OCI-LY3 (cell line): ENCODE results near the gene DIP2C.

ENCODE experiments used
- H2AFZ ChIP-seq: fragments of 200-600, 300-600 bp; shearing (Covaris generic); 2 replicates; pipeline ENCODE4 v1.6.0; 2014; ENCODE audit warnings: antibody characterized with exemption, low read depth, low read length
- H3K27ac ChIP-seq: fragments of 200-600, 300-600 bp; sonication (generic); 2 replicates; pipeline ENCODE4 v1.5.1; 2014; ENCODE audit warnings: mild to moderate bottlenecking, low read length, moderate library complexity, mixed read lengths
- H3K27me3 ChIP-seq: fragments of 200-600, 300-600 bp; sonication (generic); 2 replicates; pipeline ENCODE4 v1.6.1; 2014; ENCODE audit warnings: low read depth, low read length, mixed read lengths
- H3K36me3 ChIP-seq: fragments of 200-600, 300-600 bp; sonication (generic); replicated peaks from 2 replicates; pipeline ENCODE3; 2014; ENCODE audit warnings: low read depth, low read length, mixed read lengths
- H3K4me1 ChIP-seq: fragments of 300-600, 200-600 bp; sonication (generic); 2 replicates; pipeline ENCODE4 v1.6.1; 2014; ENCODE audit warnings: low read length, mixed read lengths
- H3K4me2 ChIP-seq: fragments of 200-600, 300-600 bp; sonication (generic); 2 replicates; pipeline ENCODE4 v1.6.1; 2014; ENCODE audit warnings: low read length, mixed read lengths
- H3K4me3 ChIP-seq: fragments of 300-600, 200-600 bp; sonication (generic); 2 replicates; pipeline ENCODE4 v1.5.1; 2014; ENCODE audit warnings: antibody characterized with exemption, mild to moderate bottlenecking, low read length, moderate library complexity
- H3K79me2 ChIP-seq: fragments of 300-600, 200-600 bp; shearing (Covaris generic); 2 replicates; pipeline ENCODE4 v1.6.1; 2014; ENCODE audit warnings: mild to moderate bottlenecking, low read length, mixed read lengths
- H3K9ac ChIP-seq: fragments of 300-600, 200-600 bp; shearing (Covaris generic); 2 replicates; pipeline ENCODE4 v1.6.0; 2014; ENCODE audit warnings: mild to moderate bottlenecking, low read length, moderate library complexity
- H3K9me3 ChIP-seq: fragments of 200-600, 300-600 bp; shearing (Covaris generic); 2 replicates; pipeline ENCODE4 v1.6.1; 2014; ENCODE audit warnings: low read length, mixed read lengths; ENCODE audit not compliant: insufficient read depth
- H4K20me1 ChIP-seq: fragments of 200-600, 300-600 bp; sonication (generic); 2 replicates; pipeline ENCODE4 v1.6.1; 2016; ENCODE audit warnings: low read length, mixed read lengths; ENCODE audit not compliant: insufficient read depth
- EZH2phosphoT487 ChIP-seq: fragments of 200-600 bp; shearing (Covaris generic); IDR thresholded peaks from 2 replicates; pipeline ENCODE4 v1.6.1; 2018; ENCODE audit warnings: antibody characterized with exemption, mixed run types, low read depth
- TF ChIP-seq, protein P1 (sequence below): fragments of 200-600, 300-600 bp; sonication (generic); IDR thresholded peaks from 2 replicates; pipeline ENCODE4 v1.5.1; 2014; ENCODE audit warnings: antibody characterized with exemption, low read length, low read depth

DIP2C gene

DNA sequence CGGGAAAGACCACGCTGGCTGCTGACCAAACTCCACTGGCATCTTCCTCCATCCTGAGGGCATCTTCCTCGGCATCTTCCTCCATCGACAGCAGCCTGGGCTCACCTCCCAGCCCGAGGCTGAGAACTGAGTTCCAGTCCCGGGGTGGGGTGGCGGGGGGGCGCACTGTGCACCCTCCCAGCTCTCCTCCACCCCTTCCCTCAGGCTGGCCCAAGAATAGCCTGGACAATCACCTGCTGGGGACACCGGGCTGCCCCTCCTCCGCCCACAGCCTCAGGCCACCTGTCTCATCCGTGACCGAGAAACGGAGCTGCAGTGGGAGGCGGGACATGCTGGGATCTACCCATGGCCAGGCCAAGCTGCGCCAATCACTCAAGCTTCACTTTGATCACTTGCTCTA, 37.2 kb downstream of the DIP2C start:
- H4K20me1 ChIP-seq, result no peaks in the 10 kb centered on the region

DNA sequence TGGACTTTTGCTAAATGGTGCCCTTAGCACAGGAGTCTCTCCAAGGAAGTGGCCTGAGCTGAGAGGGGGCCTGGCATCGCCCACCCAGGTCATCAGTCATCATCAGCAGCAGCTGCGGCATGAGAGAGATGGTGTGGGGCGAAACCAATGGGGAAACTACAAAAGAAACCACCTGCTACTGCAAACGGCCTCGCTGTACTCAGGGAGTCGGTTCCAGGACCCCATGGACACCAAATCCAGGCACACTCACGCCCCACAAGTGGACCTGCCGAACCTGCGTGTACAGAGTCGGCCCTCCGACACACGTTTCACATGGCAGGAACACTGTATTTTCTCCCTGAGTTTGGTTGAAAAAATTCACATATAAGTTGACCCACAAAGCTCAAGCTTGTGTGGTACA, 37.8 kb downstream of the DIP2C start:
- H3K27ac ChIP-seq, result no peak overlapping the region

More for the DNA sequence above, 37.2 kb downstream of the DIP2C start:
- H3K27me3 ChIP-seq, result no peaks in the 10 kb centered on the region
- no peaks in the 10 kb centered on the region for H3K79me2 ChIP-seq
- H3K4me1 ChIP-seq, result no peaks in the 10 kb centered on the region
- H3K4me2 ChIP-seq, result no peak overlapping the region
- H3K4me3 ChIP-seq, result no peak overlapping the region
- H3K9ac ChIP-seq, result no peak overlapping the region
- H3K36me3 ChIP-seq, result no peaks in the 10 kb centered on the region
- H3K27ac ChIP-seq, result no peak overlapping the region
- no peak overlapping the region for H2AFZ ChIP-seq
- H3K9me3 ChIP-seq, result no peaks in the 10 kb centered on the region
- TF ChIP-seq EZH2phosphoT487, result no peak
- TF ChIP-seq, protein P1, sequence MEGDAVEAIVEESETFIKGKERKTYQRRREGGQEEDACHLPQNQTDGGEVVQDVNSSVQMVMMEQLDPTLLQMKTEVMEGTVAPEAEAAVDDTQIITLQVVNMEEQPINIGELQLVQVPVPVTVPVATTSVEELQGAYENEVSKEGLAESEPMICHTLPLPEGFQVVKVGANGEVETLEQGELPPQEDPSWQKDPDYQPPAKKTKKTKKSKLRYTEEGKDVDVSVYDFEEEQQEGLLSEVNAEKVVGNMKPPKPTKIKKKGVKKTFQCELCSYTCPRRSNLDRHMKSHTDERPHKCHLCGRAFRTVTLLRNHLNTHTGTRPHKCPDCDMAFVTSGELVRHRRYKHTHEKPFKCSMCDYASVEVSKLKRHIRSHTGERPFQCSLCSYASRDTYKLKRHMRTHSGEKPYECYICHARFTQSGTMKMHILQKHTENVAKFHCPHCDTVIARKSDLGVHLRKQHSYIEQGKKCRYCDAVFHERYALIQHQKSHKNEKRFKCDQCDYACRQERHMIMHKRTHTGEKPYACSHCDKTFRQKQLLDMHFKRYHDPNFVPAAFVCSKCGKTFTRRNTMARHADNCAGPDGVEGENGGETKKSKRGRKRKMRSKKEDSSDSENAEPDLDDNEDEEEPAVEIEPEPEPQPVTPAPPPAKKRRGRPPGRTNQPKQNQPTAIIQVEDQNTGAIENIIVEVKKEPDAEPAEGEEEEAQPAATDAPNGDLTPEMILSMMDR, result no peak

DNA sequence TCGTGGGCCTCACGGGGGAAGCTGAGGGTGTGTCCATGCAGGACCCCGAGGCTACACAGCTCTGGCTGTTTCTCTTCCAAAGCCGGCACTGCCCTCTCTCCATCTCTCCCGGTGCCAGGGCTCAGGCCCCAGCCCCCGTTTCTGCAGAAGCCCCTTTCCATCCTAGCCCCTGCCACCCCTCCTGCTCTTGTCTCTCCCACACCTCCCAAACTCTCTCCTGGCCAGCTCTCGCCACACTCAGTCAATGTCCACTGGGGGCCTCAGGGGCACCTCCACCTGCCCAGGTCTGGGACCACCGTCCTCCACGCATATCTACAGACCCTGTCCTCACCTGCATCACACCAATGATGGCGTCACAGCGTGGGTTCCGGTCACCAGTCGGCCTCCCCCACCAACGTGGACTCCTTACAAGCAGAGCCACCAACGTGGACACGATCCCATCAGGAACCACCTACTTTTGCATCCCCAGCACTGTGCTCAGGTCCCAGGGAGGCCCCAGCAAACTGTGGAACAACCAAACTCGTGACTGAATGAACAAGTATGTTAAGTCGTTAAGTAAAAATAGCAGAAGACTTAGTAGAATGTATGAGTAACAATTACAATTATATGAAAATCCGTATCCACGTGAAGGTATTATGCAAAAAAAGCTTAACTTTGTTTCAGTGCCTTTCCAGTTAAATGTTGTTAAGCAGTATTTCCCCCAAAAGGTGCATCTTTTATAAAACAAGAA, 38.4 kb downstream of the DIP2C start:
- Histone ChIP-seq H3K9ac (no peak overlapping the region), H3K27ac (no peak overlapping the region), H2AFZ (no peak overlapping the region), H3K4me1 (no peaks in the 10 kb centered on the region), H4K20me1 (no peaks in the 10 kb centered on the region), H3K4me3 (no peak overlapping the region), H3K9me3 (no peaks in the 10 kb centered on the region), H3K4me2 (no peak overlapping the region), H3K36me3 (no peaks in the 10 kb centered on the region), H3K27me3 (no peaks in the 10 kb centered on the region), H3K79me2 (no peaks in the 10 kb centered on the region)
- TF ChIP-seq, protein P1, result no peak
- no peak for TF ChIP-seq EZH2phosphoT487

More for the DNA sequence above, 37.8 kb downstream of the DIP2C start:
- no peak overlapping the region for H3K4me3 ChIP-seq
- no peaks in the 10 kb centered on the region for H3K27me3 ChIP-seq
- H3K4me1 ChIP-seq, result no peaks in the 10 kb centered on the region
- H3K9ac ChIP-seq, result no peak overlapping the region
- H3K9me3 ChIP-seq, result no peaks in the 10 kb centered on the region
- no peaks in the 10 kb centered on the region for H4K20me1 ChIP-seq
- no peaks in the 10 kb centered on the region for H3K79me2 ChIP-seq
- no peak overlapping the region for H2AFZ ChIP-seq
- no peak overlapping the region for H3K4me2 ChIP-seq
- no peak for TF ChIP-seq EZH2phosphoT487
- TF ChIP-seq, protein P1, result no peak
- no peaks in the 10 kb centered on the region for H3K36me3 ChIP-seq

DNA sequence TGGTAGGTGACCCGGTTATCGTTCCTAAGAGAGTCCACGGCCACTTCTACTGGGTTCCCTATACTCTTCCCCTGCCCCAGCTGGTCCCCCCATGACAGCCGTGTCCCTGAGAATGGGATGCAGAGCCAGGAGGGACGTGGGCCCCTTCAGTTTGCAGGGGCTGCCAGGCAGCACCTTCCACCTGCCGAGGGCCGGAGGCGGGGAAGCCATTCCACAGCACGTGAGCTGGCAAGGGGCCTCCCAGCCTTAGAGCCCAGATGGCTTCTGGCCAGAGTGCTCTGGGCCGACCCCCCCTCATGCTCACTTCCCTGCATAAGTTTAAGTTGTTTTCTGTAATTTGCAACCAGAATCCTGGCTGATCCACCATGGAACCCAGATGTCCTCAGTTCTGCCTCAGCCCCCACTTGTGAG, 39.0 kb downstream of the DIP2C start:
- no peak overlapping the region for H3K4me2 ChIP-seq
- H2AFZ ChIP-seq, result no peak overlapping the region
- no peaks in the 10 kb centered on the region for H3K79me2 ChIP-seq
- H3K9me3 ChIP-seq, result no peaks in the 10 kb centered on the region
- H3K4me1 ChIP-seq, result no peaks in the 10 kb centered on the region
- no peaks in the 10 kb centered on the region for H4K20me1 ChIP-seq
- H3K27ac ChIP-seq, result no peak overlapping the region
- H3K27me3 ChIP-seq, result no peaks in the 10 kb centered on the region
- no peak overlapping the region for H3K4me3 ChIP-seq
- H3K36me3 ChIP-seq, result no peaks in the 10 kb centered on the region
- no peak overlapping the region for H3K9ac ChIP-seq
- TF ChIP-seq EZH2phosphoT487, result no peak
- TF ChIP-seq, protein P1, result no peak
